Naive thymus-derived CD8-positive, alpha-beta T cell (primary cell): ENCODE measurements around the gene ATP2A3. TPM values are rescaled to one million over a fixed set of nuclear protein-coding genes. Genes with fewer than 3 reads are reported as not detected.

Experiments
- ATAC-seq, 2 donors: fragments of 150-1000 bp; cut with Tn5 transposase in 1 of 2; sonication (Bioruptor Pico), chemical (Tn5 transposase) in 1 of 2; 1 replicate in 1 of 2; 2 replicates in 1 of 2; pipeline ENCODE4 v1.10.0; 2021; ENCODE audit warnings: mild to moderate bottlenecking in 2 of 2, moderate library complexity in 2 of 2
- POLR2A ChIA-PET: fragments of 350-600 bp; sonication (Branson Sonifier 250); formaldehyde crosslinking; loops from one replicate; lab custom pipeline; 2021; ENCODE audit warnings: antibody characterized with exemption; lab: Charles Lee
- DNase-seq, 10 donors: peaks; one replicate each; pipeline versions ENCODE4 v3.0.0 to v3.0.0-alpha.2; 2020 to 2022
- H3K27ac Mint-ChIP-seq, 10 donors: one replicate each; pipeline ENCODE4 v1.8.0; 2020 to 2022; ENCODE audit warnings: mild to moderate bottlenecking in 10 of 10, mixed read lengths in 10 of 10, moderate library complexity in 4 of 10, inconsistent platforms in 1 of 10
- H3K27me3 Mint-ChIP-seq, 5 donors: one replicate each; pipeline ENCODE4 v1.8.0; 2021 to 2022; ENCODE audit warnings: mixed read lengths in 5 of 5
- H3K36me3 Mint-ChIP-seq, 3 donors: one replicate each; pipeline ENCODE4 v1.8.0; 2020 to 2022; ENCODE audit warnings: mixed read lengths in 3 of 3, mild to moderate bottlenecking in 2 of 3, inconsistent platforms in 1 of 3
- H3K4me1 Mint-ChIP-seq, 4 donors: one replicate each; pipeline ENCODE4 v1.8.0; 2021 to 2022; ENCODE audit warnings: mixed read lengths in 4 of 4
- H3K4me3 Mint-ChIP-seq, 10 donors: one replicate each; pipeline ENCODE4 v1.8.0; 2020 to 2022; ENCODE audit warnings: mild to moderate bottlenecking in 10 of 10, mixed read lengths in 10 of 10, moderate library complexity in 6 of 10, inconsistent platforms in 1 of 10
- H3K9me3 Mint-ChIP-seq, 9 donors: one replicate each; pipeline ENCODE4 v1.8.0; 2020 to 2022; ENCODE audit warnings: mixed read lengths in 9 of 9, mild to moderate bottlenecking in 3 of 9, inconsistent platforms in 1 of 9, moderate library complexity in 1 of 9
- polyA plus RNA-seq, 3 donors: library from polyadenylated mRNA; unstranded; fragments of 300-500 nt; fragmentation: Illumina TruSeq; gene quantifications; one replicate each; pipeline ENCODE4 v1.2.3, GENCODE V29; 2021
- total RNA-seq, 8 experiments: library from RNA in 2 of 8; stranded (reverse) in 2 of 8; gene quantifications; one replicate each; pipeline ENCODE4 v1.2.3 and lab custom pipeline; 2021 to 2026

ATP2A3 gene
- total and polyA plus RNA-seq, 5 experiments from 2014 or later = 37.4 to 144 (median 71.3) TPM

DNA sequence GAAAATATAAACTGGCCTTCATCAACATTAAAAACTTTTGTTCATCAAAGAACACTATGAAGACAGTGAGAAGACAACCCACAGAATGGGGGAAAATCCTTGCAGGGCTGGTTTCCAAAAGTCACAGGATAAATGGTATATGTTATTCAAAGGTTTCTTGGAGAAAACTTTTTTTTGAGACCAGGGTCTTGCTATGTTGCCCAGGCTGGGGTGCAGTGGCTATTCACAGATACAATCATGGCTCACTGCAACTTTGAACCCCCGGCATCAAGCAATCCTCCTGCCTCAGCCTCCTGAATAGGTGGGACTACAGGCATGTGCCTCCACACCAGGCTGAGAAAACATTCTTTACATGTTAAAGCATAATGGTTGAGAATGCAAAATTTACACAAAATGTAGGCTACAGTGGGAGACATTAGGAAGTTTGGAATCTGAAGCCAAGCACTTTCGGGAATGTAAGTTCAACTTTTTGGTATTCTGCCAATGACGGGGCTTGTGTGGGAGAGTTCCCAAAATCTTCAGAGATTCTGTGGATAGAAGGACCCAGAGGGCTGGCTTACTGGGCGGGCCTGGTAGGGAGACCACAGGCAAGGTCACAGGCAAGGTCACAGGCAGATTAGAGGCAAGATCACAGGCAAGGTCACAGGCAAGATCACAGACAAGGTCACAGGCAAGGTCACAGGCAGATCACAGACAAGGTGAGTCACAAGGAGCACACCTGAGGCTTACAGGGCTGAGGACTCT is 24.2 kb upstream of the ATP2A3 start:
- ATAC-seq = no peak
- H3K27ac Mint-ChIP-seq = peak overlapping the region in 1 of 10 donors; percentile 49
- H3K9me3 Mint-ChIP-seq = no peaks in the 10 kb centered on the region

GRCh38 chr17:3986939-3987335 is 22.7 kb upstream of the ATP2A3 start:
- no peak for DNase-seq
- POLR2A ChIA-PET = interaction anchor here (0.6 kb wide), 1 partner anchor 73 kb away, joined by 3 read pairs; no protein-coding TSS in a partner anchor

More for the DNA sequence above, 24.2 kb upstream of the ATP2A3 start:
- H3K4me3 Mint-ChIP-seq = no peak overlapping the region
- POLR2A ChIA-PET = interaction anchor here (0.6 kb wide), 1 partner anchor 25 kb away, joined by 3 read pairs; no protein-coding TSS in a partner anchor
- H3K27me3 Mint-ChIP-seq = peaks cover 0 to 2% (median 1%) of the 10 kb centered on the region in 5 donors
- H3K4me1 Mint-ChIP-seq = peaks cover 2 to 8% (median 5%) of the 10 kb centered on the region in 4 donors
- DNase-seq = no peak
- no peaks in the 10 kb centered on the region for H3K36me3 Mint-ChIP-seq

DNA sequence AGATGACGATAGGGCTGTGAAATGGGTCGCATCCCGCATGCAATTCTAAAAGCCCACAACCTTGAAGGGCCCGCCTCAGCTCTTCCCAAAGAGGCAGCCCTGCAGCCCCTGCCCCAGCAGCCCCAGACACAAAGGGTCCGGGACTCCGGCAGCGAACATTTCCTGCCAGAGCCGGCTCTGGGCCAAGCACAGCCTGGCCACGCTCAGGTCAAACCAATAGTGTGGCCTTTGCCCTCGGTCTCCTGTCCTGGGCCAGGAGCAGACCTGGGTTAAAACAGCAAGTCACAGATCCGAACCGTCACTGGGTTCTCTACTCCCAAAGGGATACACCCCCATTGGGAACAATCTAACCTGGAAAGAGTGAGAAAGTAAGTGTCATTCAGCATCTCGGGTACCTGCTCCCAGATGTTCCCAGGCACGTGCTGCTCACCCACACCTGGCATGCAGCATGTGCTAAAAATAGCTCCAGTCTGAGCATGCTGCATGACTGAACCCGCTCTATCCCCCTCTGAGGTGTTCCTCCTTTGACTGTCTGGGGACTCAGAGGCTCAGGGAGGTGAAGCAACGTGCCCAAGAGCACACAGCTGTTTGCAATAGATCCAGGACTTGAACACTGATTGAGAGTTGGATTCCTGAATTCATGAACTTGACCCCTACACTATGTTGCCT is 22.2 kb upstream of the ATP2A3 start:
- no peak overlapping the region for H3K4me3 Mint-ChIP-seq
- ATAC-seq (no peak), DNase-seq (no peak)
- H3K27me3 Mint-ChIP-seq = peaks cover 0 to 2% (median 0%) of the 10 kb centered on the region in 5 donors
- no peaks in the 10 kb centered on the region for H3K36me3 Mint-ChIP-seq
- POLR2A ChIA-PET = no interaction called here
- no peaks in the 10 kb centered on the region for H3K9me3 Mint-ChIP-seq
- H3K4me1 Mint-ChIP-seq = peaks cover 2 to 8% (median 6%) of the 10 kb centered on the region in 4 donors
- no peak overlapping the region for H3K27ac Mint-ChIP-seq

More at GRCh38 chr17:3986939-3987335, 22.7 kb upstream of the ATP2A3 start:
- H3K4me3 Mint-ChIP-seq = no peak overlapping the region
- no peak for ATAC-seq
- no peak overlapping the region for H3K27ac Mint-ChIP-seq
- peaks cover 0 to 2% (median 0%) of the 10 kb centered on the region in 5 donors for H3K27me3 Mint-ChIP-seq
- H3K9me3 Mint-ChIP-seq = no peaks in the 10 kb centered on the region
- H3K36me3 Mint-ChIP-seq = no peaks in the 10 kb centered on the region
- H3K4me1 Mint-ChIP-seq = peaks cover 2 to 8% (median 6%) of the 10 kb centered on the region in 4 donors

- no peak overlapping the region for H3K4me3 Mint-ChIP-seq
- no peaks in the 10 kb centered on the region for H3K36me3 Mint-ChIP-seq
- POLR2A ChIA-PET = no interaction called here
- H3K27me3 Mint-ChIP-seq = peaks cover 0 to 2% (median 0%) of the 10 kb centered on the region in 5 donors
- peaks cover 2 to 8% (median 6%) of the 10 kb centered on the region in 4 donors for H3K4me1 Mint-ChIP-seq
- H3K9me3 Mint-ChIP-seq = no peaks in the 10 kb centered on the region
- no peak overlapping the region for H3K27ac Mint-ChIP-seq
- no peak for DNase-seq
- ATAC-seq = no peak
These were observed 21.6 kb upstream of the ATP2A3 start for GRCh38 chr17:3985846-3986245.

DNA sequence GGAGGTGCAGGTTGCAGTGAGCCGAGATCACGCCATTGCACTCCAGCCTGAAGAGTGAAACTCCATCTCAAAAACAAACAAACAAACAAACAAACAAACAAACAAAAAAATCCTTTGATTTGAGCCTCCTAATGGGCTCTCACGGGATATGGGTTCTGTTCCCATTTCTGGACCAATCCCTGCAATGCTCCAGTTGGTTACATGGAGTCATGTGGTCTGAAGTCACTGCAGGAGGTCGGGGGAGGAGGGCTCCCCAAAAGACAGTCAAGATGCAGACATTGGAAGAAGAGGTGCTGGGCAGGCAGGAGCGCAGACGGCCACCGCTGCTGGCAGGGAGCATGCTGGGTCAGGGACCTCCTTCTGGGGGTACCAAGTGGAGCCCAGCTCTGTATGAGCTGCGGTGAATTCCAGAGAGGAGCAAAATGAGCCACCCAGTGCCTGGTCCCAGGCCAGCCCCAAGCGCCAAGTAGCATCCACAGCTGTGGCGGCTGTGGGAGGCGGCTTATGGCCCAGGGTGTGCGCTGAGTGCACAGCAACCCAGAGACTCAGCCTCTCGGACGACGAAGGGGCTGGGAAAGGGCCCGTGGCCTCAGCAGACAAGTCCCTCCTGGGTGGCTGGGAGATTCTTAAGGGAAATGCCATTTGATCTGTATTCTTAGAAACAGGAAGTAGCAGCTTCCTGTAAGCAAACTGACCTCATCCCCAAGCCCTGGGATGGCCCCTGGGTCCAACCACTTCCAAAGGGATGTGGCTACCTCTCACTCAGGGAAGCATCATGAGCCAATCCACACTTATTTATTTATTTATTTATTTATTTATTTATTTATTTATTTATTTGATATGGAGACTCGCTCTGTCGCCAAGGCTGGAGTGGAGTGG is 19.6 kb upstream of the ATP2A3 start:
- no peak overlapping the region for H3K27ac Mint-ChIP-seq
- no peak overlapping the region for H3K4me3 Mint-ChIP-seq
- H3K36me3 Mint-ChIP-seq = no peaks in the 10 kb centered on the region
- H3K9me3 Mint-ChIP-seq = no peaks in the 10 kb centered on the region
- H3K27me3 Mint-ChIP-seq = peaks cover 0 to 2% (median 0%) of the 10 kb centered on the region in 5 donors
- peaks cover 2 to 11% (median 10%) of the 10 kb centered on the region in 4 donors for H3K4me1 Mint-ChIP-seq
- ATAC-seq (no peak), DNase-seq (no peak)
- POLR2A ChIA-PET = no interaction called here

DNA sequence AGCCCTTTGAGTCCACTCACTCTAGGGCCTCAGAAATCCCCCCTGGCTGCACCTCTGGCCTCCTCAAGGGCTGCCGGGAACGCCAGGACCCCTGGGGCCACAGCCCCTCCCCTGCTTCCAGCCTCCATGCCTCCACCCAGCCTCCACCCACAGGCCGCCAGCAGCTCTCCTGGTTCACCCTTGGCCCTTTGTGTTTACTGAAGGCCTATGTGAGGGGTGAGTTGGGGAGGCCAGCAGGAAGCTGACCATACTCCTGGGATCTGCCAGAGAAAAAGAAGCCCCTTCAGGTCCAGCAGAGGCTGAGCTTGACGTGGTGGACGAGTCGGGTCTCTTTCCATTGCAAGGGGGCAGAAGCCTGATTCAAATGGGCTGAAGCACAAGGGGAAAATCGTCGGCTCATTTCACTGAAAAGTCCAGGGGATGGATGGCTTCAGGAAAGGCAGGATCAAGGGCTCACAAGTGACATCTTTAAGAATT is 18.3 kb upstream of the ATP2A3 start:
- no peak overlapping the region for H3K4me3 Mint-ChIP-seq
- H3K27ac Mint-ChIP-seq = no peak overlapping the region
- H3K36me3 Mint-ChIP-seq = no peaks in the 10 kb centered on the region
- no peak for DNase-seq
- no peak for ATAC-seq
- H3K27me3 Mint-ChIP-seq = no peaks in the 10 kb centered on the region
- H3K4me1 Mint-ChIP-seq = peaks cover 2 to 14% (median 10%) of the 10 kb centered on the region in 4 donors
- POLR2A ChIA-PET = no interaction called here
- no peaks in the 10 kb centered on the region for H3K9me3 Mint-ChIP-seq

- ATAC-seq = no peak
- Mint-ChIP-seq H3K4me1 (peaks cover 2 to 14% (median 10%) of the 10 kb centered on the region in 4 donors), H3K36me3 (no peaks in the 10 kb centered on the region), H3K27me3 (no peaks in the 10 kb centered on the region), H3K27ac (no peak overlapping the region), H3K9me3 (no peaks in the 10 kb centered on the region), H3K4me3 (no peak overlapping the region)
- POLR2A ChIA-PET = no interaction called here
- DNase-seq = no peak
These were observed 17.9 kb upstream of the ATP2A3 start for GRCh38 chr17:3982113-3982512.

GRCh38 chr17:3981455-3981854 is 17.2 kb upstream of the ATP2A3 start:
- Mint-ChIP-seq H3K36me3 (no peaks in the 10 kb centered on the region), H3K27me3 (no peaks in the 10 kb centered on the region), H3K4me3 (no peak overlapping the region), H3K27ac (peak overlapping the region in 1 of 10 donors; percentile 22), H3K4me1 (peaks cover 2 to 14% (median 8%) of the 10 kb centered on the region in 4 donors), H3K9me3 (no peaks in the 10 kb centered on the region)
- DNase-seq (no peak), ATAC-seq (no peak)
- POLR2A ChIA-PET = no interaction called here

DNA sequence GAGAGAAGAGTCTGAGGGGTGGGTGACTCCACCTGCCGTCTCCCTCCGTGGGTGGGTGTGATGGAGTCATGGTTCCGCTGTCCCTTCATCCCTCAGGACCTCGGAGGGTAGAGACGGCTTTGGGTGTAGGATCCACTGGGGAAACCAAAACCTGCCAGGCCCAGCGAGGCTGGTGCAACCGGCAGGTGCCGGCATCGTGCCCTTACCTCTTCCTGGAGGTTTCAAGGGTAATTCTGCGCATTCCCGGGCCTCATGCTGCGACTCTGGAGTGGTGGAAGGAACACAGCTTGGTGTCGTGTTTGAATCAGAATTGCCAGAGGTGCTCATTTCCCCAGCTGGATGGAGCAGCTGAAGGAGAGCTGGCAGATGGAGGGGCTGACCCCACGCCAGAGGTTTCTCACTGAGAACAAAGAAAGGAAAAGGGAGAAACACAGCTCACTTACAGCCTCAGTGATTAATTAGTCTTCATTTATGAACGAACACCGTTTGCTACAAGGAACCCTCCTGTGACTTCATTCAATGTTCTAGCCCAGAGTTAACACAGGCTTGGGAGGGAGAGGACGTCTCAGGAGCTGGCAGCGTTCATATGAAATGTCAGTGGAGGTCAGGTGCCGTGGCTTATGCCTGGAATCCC is 16.3 kb upstream of the ATP2A3 start:
- Mint-ChIP-seq H3K4me1 (peaks cover 2 to 14% (median 8%) of the 10 kb centered on the region in 4 donors), H3K4me3 (no peak overlapping the region), H3K36me3 (no peaks in the 10 kb centered on the region), H3K27me3 (no peaks in the 10 kb centered on the region), H3K9me3 (no peaks in the 10 kb centered on the region), H3K27ac (no peak overlapping the region)
- ATAC-seq = no peak
- POLR2A ChIA-PET = no interaction called here
- DNase-seq = no peak

GRCh38 chr17:3979290-3979611 is 15.0 kb upstream of the ATP2A3 start:
- Mint-ChIP-seq H3K9me3 (peaks cover 0 to 7% (median 0%) of the 10 kb centered on the region in 9 donors), H3K36me3 (peaks cover 0 to 7% (median 0%) of the 10 kb centered on the region in 3 donors), H3K4me1 (peaks cover 6 to 21% (median 9%) of the 10 kb centered on the region in 4 donors), H3K27me3 (no peaks in the 10 kb centered on the region), H3K27ac (peak overlapping the region in 1 of 10 donors; percentile 34), H3K4me3 (no peak overlapping the region)
- DNase-seq = no peak
- POLR2A ChIA-PET = no interaction called here
- ATAC-seq = no peak

- Mint-ChIP-seq H3K27me3 (no peaks in the 10 kb centered on the region), H3K9me3 (peaks cover 0 to 7% (median 0%) of the 10 kb centered on the region in 9 donors), H3K36me3 (peaks cover 0 to 7% (median 0%) of the 10 kb centered on the region in 3 donors), H3K27ac (peak overlapping the region in 2 of 10 donors; percentile 3 to 14), H3K4me3 (no peak overlapping the region), H3K4me1 (peaks cover 5 to 24% (median 8%) of the 10 kb centered on the region in 4 donors)
- POLR2A ChIA-PET = no interaction called here
- no peak for ATAC-seq
- no peak for DNase-seq
These were observed 14.4 kb upstream of the ATP2A3 start for GRCh38 chr17:3978421-3979289.
